ENCODE results near the gene ENG. TPM values are rescaled to one million over a fixed set of nuclear protein-coding genes. Genes with fewer than 3 reads are reported as not detected.
"Not testable (repeated sequence)": the region's sequence is repeated elsewhere in the genome, so short reads cannot be mapped to it uniquely, and the experiment has no call there.

Gene ENG
- polyA plus RNA-seq, 3 donors: 15.7 to 26.0 (median 17.9) TPM

GRCh38 chr9:127838375-127839078 lies 15.9 kb downstream of the ENG start:
- H3K4me3 ChIP-seq (replicated peaks in 1 of 3; ENCODE audit: low read depth in 2 of 3, low read length in 3 of 3): no peak overlapping the region
- H3K9ac ChIP-seq (ENCODE audit: insufficient read depth, low read length, poor library complexity, severe bottlenecking): peak overlapping the region; percentile 38
- peak; percentile 82 to 94 (median 92) for DNase-seq
- peaks cover 44% of the 10 kb centered on the region for H3K4me1 Mint-ChIP-seq
- peaks cover 2 to 6% (median 5%) of the 10 kb centered on the region in 3 donors for H3K27me3 Mint-ChIP-seq (ENCODE audit: low read depth in 3 of 3)
- no peaks in the 10 kb centered on the region for H4K20me1 ChIP-seq (ENCODE audit: insufficient read depth, low read length)
- H3K36me3 Mint-ChIP-seq: peaks cover 37 to 55% of the 10 kb centered on the region in 2 donors
- intact Hi-C loops (cut with micrococcal nuclease): loop anchor here in 1 of 2 donors (5.0 kb wide), 1 partner anchor 36 kb away; the partner anchor contains the start of gene FPGS
- H3K9me3 Mint-ChIP-seq: peaks cover 0 to 4% (median 0%) of the 10 kb centered on the region in 7 donors
- no peaks in the 10 kb centered on the region for H3K9me3 ChIP-seq (replicated peaks in 1 of 2; ENCODE audit: control insufficient read depth in 1 of 2, insufficient read depth in 1 of 2, low read length in 2 of 2)
- TF ChIP-seq, protein P1, sequence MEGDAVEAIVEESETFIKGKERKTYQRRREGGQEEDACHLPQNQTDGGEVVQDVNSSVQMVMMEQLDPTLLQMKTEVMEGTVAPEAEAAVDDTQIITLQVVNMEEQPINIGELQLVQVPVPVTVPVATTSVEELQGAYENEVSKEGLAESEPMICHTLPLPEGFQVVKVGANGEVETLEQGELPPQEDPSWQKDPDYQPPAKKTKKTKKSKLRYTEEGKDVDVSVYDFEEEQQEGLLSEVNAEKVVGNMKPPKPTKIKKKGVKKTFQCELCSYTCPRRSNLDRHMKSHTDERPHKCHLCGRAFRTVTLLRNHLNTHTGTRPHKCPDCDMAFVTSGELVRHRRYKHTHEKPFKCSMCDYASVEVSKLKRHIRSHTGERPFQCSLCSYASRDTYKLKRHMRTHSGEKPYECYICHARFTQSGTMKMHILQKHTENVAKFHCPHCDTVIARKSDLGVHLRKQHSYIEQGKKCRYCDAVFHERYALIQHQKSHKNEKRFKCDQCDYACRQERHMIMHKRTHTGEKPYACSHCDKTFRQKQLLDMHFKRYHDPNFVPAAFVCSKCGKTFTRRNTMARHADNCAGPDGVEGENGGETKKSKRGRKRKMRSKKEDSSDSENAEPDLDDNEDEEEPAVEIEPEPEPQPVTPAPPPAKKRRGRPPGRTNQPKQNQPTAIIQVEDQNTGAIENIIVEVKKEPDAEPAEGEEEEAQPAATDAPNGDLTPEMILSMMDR (IDR thresholded peaks at IDR 0.05): no peak
- no peak overlapping the region for H2AFZ ChIP-seq (ENCODE audit: insufficient read depth, low read depth, low read length, poor library complexity, severe bottlenecking)
- no peak overlapping the region for H3K4me2 ChIP-seq (replicated peaks; ENCODE audit: extremely low read depth, low read length, poor library complexity, severe bottlenecking)
- peaks cover 17 to 18% of the 10 kb centered on the region in 2 donors for H3K36me3 ChIP-seq (replicated peaks in 1 of 2; ENCODE audit: control insufficient read depth in 1 of 2, insufficient read depth in 2 of 2, low read length in 2 of 2)
- peak overlapping the region in 1 of 2 donors; percentile 55 for H3K27ac ChIP-seq (ENCODE audit: low read depth in 1 of 2, low read length in 2 of 2)
- WGBS (ENCODE audit: insufficient coverage): 19% methylated on average over 17 of the region's 18 CpGs
- H3K79me2 ChIP-seq (ENCODE audit: insufficient read depth, low read length): no peaks in the 10 kb centered on the region
- peak overlapping the region in 6 of 7 donors; percentile 57 to 99 (median 78) for H3K27ac Mint-ChIP-seq
- no peak overlapping the region for H3K4me3 Mint-ChIP-seq
- peaks cover 38 to 39% of the 10 kb centered on the region in 2 donors for H3K4me1 ChIP-seq (ENCODE audit: control insufficient read depth in 1 of 2, insufficient read depth in 2 of 2, low read length in 2 of 2)
- no peaks in the 10 kb centered on the region for H3K27me3 ChIP-seq (ENCODE audit: control insufficient read depth in 2 of 2, insufficient read depth in 2 of 2, low read length in 2 of 2)

DNA sequence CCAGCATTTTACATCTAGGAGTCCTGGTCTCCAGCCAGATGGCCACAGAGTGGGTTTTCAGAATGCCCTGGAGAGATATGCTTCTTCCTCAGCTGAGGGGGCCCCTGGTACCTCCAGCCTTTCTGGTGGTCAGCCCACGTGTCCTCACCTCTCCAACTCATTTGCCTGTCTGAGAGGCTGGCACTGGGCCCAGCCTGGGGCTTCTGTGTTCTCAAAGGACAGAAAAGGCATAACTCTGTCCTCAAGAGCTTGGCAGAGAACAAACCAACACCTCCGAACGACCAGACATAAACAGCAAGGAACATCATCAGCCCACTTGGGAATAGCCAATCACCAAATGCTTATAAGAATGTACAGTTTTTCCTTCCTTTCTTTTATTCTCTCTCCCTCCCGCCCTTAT lies 17.1 kb downstream of the ENG start:
- Histone ChIP-seq H4K20me1 (ENCODE audit: insufficient read depth, low read length) (no peaks in the 10 kb centered on the region), H3K4me3 (replicated peaks in 1 of 3; ENCODE audit: low read depth in 2 of 3, low read length in 3 of 3) (no peak overlapping the region), H3K9me3 (replicated peaks in 1 of 2; ENCODE audit: control insufficient read depth in 1 of 2, insufficient read depth in 1 of 2, low read length in 2 of 2) (no peaks in the 10 kb centered on the region), H3K36me3 (replicated peaks in 1 of 2; ENCODE audit: control insufficient read depth in 1 of 2, insufficient read depth in 2 of 2, low read length in 2 of 2) (peaks cover 12% of the 10 kb centered on the region in 2 donors), H3K4me2 (replicated peaks; ENCODE audit: extremely low read depth, low read length, poor library complexity, severe bottlenecking) (no peak overlapping the region), H3K27ac (ENCODE audit: low read depth in 1 of 2, low read length in 2 of 2) (no peak overlapping the region), H3K4me1 (ENCODE audit: control insufficient read depth in 1 of 2, insufficient read depth in 2 of 2, low read length in 2 of 2) (peaks cover 47% of the 10 kb centered on the region in 2 donors), H3K9ac (ENCODE audit: insufficient read depth, low read length, poor library complexity, severe bottlenecking) (no peak overlapping the region), H3K27me3 (ENCODE audit: control insufficient read depth in 2 of 2, insufficient read depth in 2 of 2, low read length in 2 of 2) (no peaks in the 10 kb centered on the region), H3K79me2 (ENCODE audit: insufficient read depth, low read length) (no peaks in the 10 kb centered on the region), H2AFZ (ENCODE audit: insufficient read depth, low read depth, low read length, poor library complexity, severe bottlenecking) (no peak overlapping the region)
- Mint-ChIP-seq H3K36me3 (peaks cover 35 to 53% of the 10 kb centered on the region in 2 donors), H3K27ac (peak overlapping the region in 6 of 7 donors; percentile 10 to 99 (median 98)), H3K4me3 (no peak overlapping the region), H3K4me1 (peaks cover 54% of the 10 kb centered on the region), H3K27me3 (ENCODE audit: low read depth in 3 of 3) (peaks cover 2 to 6% (median 5%) of the 10 kb centered on the region in 3 donors), H3K9me3 (peaks cover 0 to 4% (median 0%) of the 10 kb centered on the region in 7 donors)
- WGBS (ENCODE audit: insufficient coverage): 100% methylated on average over 1 of the region's 4 CpGs
- intact Hi-C loops (cut with micrococcal nuclease): loop anchor here in 1 of 2 donors (2.0 to 5.0 kb wide), 2 partner anchors 35 to 57 kb away; partner anchors contain the start of gene FPGS
- no peak for DNase-seq
- TF ChIP-seq, protein P1 (IDR thresholded peaks at IDR 0.05): no peak

- Histone ChIP-seq H3K27ac (ENCODE audit: low read depth in 1 of 2, low read length in 2 of 2) (peak overlapping the region; percentile 92 to 99), H3K9ac (ENCODE audit: insufficient read depth, low read length, poor library complexity, severe bottlenecking) (peak overlapping the region; percentile 75), H3K36me3 (replicated peaks in 1 of 2; ENCODE audit: control insufficient read depth in 1 of 2, insufficient read depth in 2 of 2, low read length in 2 of 2) (peaks cover 8 to 10% of the 10 kb centered on the region in 2 donors), H3K4me1 (ENCODE audit: control insufficient read depth in 1 of 2, insufficient read depth in 2 of 2, low read length in 2 of 2) (peaks cover 47% of the 10 kb centered on the region in 2 donors)
- not testable (repeated sequence) for H3K4me2 ChIP-seq (replicated peaks; ENCODE audit: extremely low read depth, low read length, poor library complexity, severe bottlenecking); H3K4me3 ChIP-seq (replicated peaks in 1 of 3; ENCODE audit: low read depth in 2 of 3, low read length in 3 of 3); H3K27me3 Mint-ChIP-seq (ENCODE audit: low read depth in 3 of 3); H2AFZ ChIP-seq (ENCODE audit: insufficient read depth, low read depth, low read length, poor library complexity, severe bottlenecking); H3K9me3 Mint-ChIP-seq; H3K79me2 ChIP-seq (ENCODE audit: insufficient read depth, low read length); H3K9me3 ChIP-seq (replicated peaks in 1 of 2; ENCODE audit: control insufficient read depth in 1 of 2, insufficient read depth in 1 of 2, low read length in 2 of 2); H3K4me3 Mint-ChIP-seq; H4K20me1 ChIP-seq (ENCODE audit: insufficient read depth, low read length); H3K27me3 ChIP-seq (ENCODE audit: control insufficient read depth in 2 of 2, insufficient read depth in 2 of 2, low read length in 2 of 2)
- intact Hi-C loops (cut with micrococcal nuclease): loop anchor here in 1 of 2 donors (2.0 to 5.0 kb wide), 2 partner anchors 34 to 56 kb away; partner anchors contain the start of gene FPGS
- Mint-ChIP-seq H3K36me3 (peaks cover 33 to 49% of the 10 kb centered on the region in 2 donors), H3K4me1 (peaks cover 56% of the 10 kb centered on the region), H3K27ac (peak overlapping the region; percentile 97 to 99 (median 98))
- no CpG with 5 or more reads among the region's 3 CpGs for WGBS (ENCODE audit: insufficient coverage)
- peak in 1 of 3 donors; percentile 18 for DNase-seq
These were observed 17.9 kb downstream of the ENG start for GRCh38 chr9:127836561-127836960.

All from CD14-positive monocyte (primary cell).